Retinal pigment epithelial cell (primary cell): ENCODE results near the gene WDR38.

Source experiments
- DNase-seq: peaks from one replicate; pipeline ENCODE4 v3.0.0-alpha.2; 2010; ENCODE audit warnings: low read depth
- H3K4me3 ChIP-seq: 2 replicates; pipeline ENCODE4 v1.5.1; 2011; ENCODE audit warnings: mild to moderate bottlenecking, low read length, control low read depth, moderate library complexity
- TF ChIP-seq, protein P1 (sequence below): conservative IDR thresholded peaks from 2 replicates; pipeline ENCODE4 v1.5.1; 2011; ENCODE audit warnings: low read depth, low read length, control low read depth, inconsistent platforms

Gene WDR38

DNA sequence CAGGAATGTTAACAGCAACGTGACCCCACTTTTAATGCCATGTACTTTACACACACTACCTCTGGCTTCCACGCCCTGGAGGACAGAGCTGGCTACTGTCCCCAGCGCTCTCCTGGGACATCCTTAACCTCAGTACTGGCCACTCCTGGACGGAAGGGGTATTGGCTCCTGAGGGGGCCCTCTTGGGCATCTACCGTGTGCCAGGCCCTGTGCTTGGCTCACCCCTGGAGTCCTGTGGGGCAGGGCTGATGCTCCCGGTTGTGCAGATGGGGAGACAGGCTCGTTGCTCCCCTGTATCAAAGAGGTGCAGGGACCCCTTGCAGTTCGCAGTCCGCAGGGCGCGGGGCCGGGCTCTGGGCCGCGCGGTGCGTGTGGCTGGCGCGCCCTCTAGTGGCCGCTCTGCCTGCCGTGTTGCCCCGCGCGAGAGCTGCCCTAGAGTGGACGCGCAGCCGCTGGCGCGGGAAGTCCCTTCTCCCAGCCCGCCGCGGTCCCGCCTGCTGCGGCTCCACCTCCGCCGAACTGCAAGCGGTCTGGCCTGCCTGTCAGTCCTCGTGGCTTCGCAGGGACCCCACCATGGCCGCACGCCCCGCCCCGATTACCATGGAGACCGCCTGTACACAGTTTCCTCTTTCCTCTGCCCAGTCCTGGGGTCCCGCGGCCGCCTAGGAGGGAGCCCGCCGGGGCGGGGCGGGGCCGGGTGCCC is at the start of gene WDR38:
TSS of gene WDR38 (plus strand) at position 632 of the 703 bp plus-strand sequence. CDS start 72 bp downstream, outside the sequence.
- TF ChIP-seq, protein P1, sequence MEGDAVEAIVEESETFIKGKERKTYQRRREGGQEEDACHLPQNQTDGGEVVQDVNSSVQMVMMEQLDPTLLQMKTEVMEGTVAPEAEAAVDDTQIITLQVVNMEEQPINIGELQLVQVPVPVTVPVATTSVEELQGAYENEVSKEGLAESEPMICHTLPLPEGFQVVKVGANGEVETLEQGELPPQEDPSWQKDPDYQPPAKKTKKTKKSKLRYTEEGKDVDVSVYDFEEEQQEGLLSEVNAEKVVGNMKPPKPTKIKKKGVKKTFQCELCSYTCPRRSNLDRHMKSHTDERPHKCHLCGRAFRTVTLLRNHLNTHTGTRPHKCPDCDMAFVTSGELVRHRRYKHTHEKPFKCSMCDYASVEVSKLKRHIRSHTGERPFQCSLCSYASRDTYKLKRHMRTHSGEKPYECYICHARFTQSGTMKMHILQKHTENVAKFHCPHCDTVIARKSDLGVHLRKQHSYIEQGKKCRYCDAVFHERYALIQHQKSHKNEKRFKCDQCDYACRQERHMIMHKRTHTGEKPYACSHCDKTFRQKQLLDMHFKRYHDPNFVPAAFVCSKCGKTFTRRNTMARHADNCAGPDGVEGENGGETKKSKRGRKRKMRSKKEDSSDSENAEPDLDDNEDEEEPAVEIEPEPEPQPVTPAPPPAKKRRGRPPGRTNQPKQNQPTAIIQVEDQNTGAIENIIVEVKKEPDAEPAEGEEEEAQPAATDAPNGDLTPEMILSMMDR = no peak
- peak within 1 kb of the TSS; percentile 45 for H3K4me3 ChIP-seq
- no peak for DNase-seq

GRCh38 chr9:124803911-124804310 is 49.3 kb upstream of the WDR38 start:
- TF ChIP-seq, protein P1 = no peak
- no peak overlapping the region for H3K4me3 ChIP-seq
- DNase-seq = no peak

DNA sequence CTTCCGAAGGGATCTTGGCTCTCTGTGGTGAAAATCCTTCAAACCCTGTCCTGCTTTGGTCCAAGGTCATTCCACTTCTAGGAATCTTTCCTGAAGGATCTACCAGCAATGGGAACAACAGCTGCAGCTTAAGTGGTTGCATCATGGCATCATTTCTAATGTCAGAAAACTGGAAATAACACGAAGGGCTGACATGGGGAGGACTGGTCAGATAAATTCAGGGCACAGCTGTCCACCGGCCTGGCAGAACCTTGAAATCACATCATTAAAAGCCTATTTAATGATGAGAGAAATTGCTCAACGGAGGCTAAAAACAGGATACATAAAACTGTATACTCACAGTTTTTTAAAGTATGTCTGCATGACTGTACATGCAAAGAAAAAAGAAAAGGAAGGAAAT is 48.1 kb upstream of the WDR38 start:
- H3K4me3 ChIP-seq = no peak overlapping the region
- DNase-seq = no peak
- TF ChIP-seq, protein P1 = no peak

DNA sequence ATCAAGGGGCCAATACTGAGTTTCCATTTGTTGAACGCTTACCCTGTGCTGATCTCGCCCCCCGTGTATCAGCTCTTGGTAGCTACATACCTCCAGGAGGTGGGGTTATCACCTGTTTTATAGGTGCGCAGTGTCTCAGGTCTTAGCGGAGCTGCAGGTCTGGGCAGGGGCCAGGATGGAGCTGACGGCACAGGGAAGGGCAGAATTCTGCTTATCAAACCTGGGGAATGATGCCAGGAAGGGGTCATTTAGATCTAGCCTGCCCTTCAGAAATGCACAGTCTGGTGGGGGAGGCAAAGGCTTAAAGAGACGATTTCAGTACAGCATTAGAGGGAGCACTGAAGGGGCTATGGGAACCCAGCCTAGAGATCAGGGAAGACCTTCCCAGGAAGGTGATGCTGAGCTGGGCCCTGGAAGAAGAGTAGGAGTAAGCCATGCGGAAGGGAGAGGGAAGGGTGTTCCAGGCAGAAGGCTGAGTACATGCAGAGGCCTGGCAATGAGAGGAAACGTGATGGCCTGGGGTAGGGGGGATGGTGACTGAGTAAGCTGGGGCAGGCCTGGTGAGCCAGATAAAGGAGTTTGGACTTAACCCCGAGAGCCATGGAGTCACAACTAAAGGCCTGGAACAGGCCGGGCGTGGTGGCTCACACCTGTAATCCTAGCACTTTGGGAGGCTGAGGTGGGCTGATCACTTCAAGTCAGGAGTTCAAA is 44.9 kb upstream of the WDR38 start:
- TF ChIP-seq, protein P1 = no peak
- DNase-seq = no peak
- H3K4me3 ChIP-seq = no peak overlapping the region

GRCh38 chr9:124809211-124809610 is 44.0 kb upstream of the WDR38 start:
- no peak for DNase-seq
- H3K4me3 ChIP-seq = no peak overlapping the region
- TF ChIP-seq, protein P1 = no peak

DNA sequence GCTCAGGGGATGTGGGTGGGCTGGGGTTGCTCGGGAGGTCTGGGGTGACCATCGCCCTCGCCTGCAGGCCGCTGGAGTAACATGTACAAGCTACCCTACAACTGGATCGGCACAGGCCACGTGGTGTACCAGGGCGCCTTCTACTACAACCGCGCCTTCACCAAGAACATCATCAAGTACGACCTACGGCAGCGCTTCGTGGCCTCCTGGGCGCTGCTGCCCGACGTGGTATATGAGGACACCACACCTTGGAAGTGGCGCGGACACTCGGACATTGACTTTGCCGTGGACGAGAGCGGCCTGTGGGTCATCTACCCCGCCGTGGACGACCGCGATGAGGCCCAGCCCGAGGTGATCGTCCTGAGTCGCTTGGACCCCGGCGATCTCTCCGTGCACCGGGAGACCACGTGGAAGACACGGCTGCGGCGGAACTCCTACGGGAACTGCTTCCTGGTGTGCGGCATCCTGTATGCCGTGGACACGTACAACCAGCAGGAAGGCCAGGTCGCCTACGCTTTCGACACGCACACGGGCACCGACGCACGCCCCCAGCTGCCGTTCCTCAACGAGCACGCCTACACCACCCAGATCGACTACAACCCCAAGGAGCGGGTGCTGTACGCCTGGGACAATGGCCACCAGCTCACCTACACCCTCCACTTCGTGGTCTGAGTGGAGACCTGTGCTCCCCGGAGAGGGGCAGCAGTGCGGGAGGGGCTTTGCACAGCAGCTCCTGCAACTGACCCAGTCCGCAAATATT is 43.3 kb upstream of the WDR38 start:
- no peak overlapping the region for H3K4me3 ChIP-seq
- no peak for DNase-seq
- TF ChIP-seq, protein P1 = no peak
